IgD-negative memory B cell (primary cell): ENCODE data around the gene TACO1. TPM values are rescaled to one million over a fixed set of nuclear protein-coding genes. Genes with fewer than 3 reads are reported as not detected.

Experiments used
- H3K27ac Mint-ChIP-seq, 3 donors: one replicate each; pipeline ENCODE4 v1.8.0; 2020 to 2022; ENCODE audit warnings: mild to moderate bottlenecking in 3 of 3, mixed read lengths in 3 of 3, moderate library complexity in 1 of 3
- H3K27me3 Mint-ChIP-seq: one replicate; pipeline ENCODE4 v1.8.0; 2021; ENCODE audit warnings: mixed read lengths
- H3K36me3 Mint-ChIP-seq: one replicate; pipeline ENCODE4 v1.8.0; 2020; ENCODE audit warnings: mild to moderate bottlenecking, mixed read lengths
- H3K4me1 Mint-ChIP-seq, 3 donors: one replicate each; pipeline ENCODE4 v1.8.0; 2020 to 2022; ENCODE audit warnings: mixed read lengths in 3 of 3, mild to moderate bottlenecking in 1 of 3
- H3K4me3 Mint-ChIP-seq, 4 donors: one replicate each; pipeline ENCODE4 v1.8.0; 2020 to 2022; ENCODE audit warnings: mild to moderate bottlenecking in 4 of 4, mixed read lengths in 4 of 4, moderate library complexity in 3 of 4
- H3K9me3 Mint-ChIP-seq, 3 donors: one replicate each; pipeline ENCODE4 v1.8.0; 2020 to 2021; ENCODE audit warnings: mixed read lengths in 3 of 3, mild to moderate bottlenecking in 1 of 3
- polyA plus RNA-seq: library from polyadenylated mRNA; unstranded; fragments of 300-500 nt; fragmentation: Illumina TruSeq; gene quantifications from one replicate; pipeline ENCODE4 v1.2.3, GENCODE V29; 2021

TACO1 gene
- polyA plus RNA-seq, 1 donor from 2014 or later: 19.5 TPM

- Mint-ChIP-seq H3K4me1 (peaks cover 12 to 15% (median 15%) of the 10 kb centered on the region in 3 donors), H3K27ac (peak overlapping the region in 1 of 3 donors; percentile 4), H3K9me3 (no peaks in the 10 kb centered on the region)
These were observed 39.3 kb downstream of the TACO1 start for GRCh38 chr17:63640038-63640437.

GRCh38 chr17:63641692-63642448 lies 41.2 kb downstream of the TACO1 start:
- Mint-ChIP-seq H3K4me3 (peak overlapping the region in 1 of 4 donors; percentile 33), H3K36me3 (peaks cover 3% of the 10 kb centered on the region), H3K4me1 (peaks cover 26 to 31% (median 30%) of the 10 kb centered on the region in 3 donors), H3K9me3 (no peaks in the 10 kb centered on the region), H3K27me3 (no peaks in the 10 kb centered on the region), H3K27ac (peak overlapping the region in 1 of 3 donors; percentile 19)

More at GRCh38 chr17:63640038-63640437, 39.3 kb downstream of the TACO1 start:
- Mint-ChIP-seq H3K36me3 (peaks cover 2% of the 10 kb centered on the region), H3K27me3 (no peaks in the 10 kb centered on the region), H3K4me3 (no peak overlapping the region)

GRCh38 chr17:63644846-63645245 lies 44.2 kb downstream of the TACO1 start:
- H3K27ac Mint-ChIP-seq: peak overlapping the region in 2 of 3 donors; percentile 74 to 80
- peak overlapping the region in 1 of 4 donors; percentile 47 for H3K4me3 Mint-ChIP-seq
- peaks cover 5% of the 10 kb centered on the region for H3K36me3 Mint-ChIP-seq

GRCh38 chr17:63645775-63646487 lies 45.2 kb downstream of the TACO1 start:
- H3K27ac Mint-ChIP-seq: peak overlapping the region; percentile 57 to 94 (median 74)
- H3K27me3 Mint-ChIP-seq: no peaks in the 10 kb centered on the region
- no peaks in the 10 kb centered on the region for H3K9me3 Mint-ChIP-seq
- peak overlapping the region in 2 of 4 donors; percentile 73 to 79 for H3K4me3 Mint-ChIP-seq
- peaks cover 26 to 38% (median 28%) of the 10 kb centered on the region in 3 donors for H3K4me1 Mint-ChIP-seq
- peaks cover 4% of the 10 kb centered on the region for H3K36me3 Mint-ChIP-seq

More at GRCh38 chr17:63644846-63645245, 44.2 kb downstream of the TACO1 start:
- Mint-ChIP-seq H3K4me1 (peaks cover 26 to 37% (median 28%) of the 10 kb centered on the region in 3 donors), H3K9me3 (no peaks in the 10 kb centered on the region), H3K27me3 (no peaks in the 10 kb centered on the region)

- Mint-ChIP-seq H3K27ac (peak overlapping the region; percentile 57 to 94 (median 74)), H3K27me3 (no peaks in the 10 kb centered on the region), H3K9me3 (no peaks in the 10 kb centered on the region), H3K36me3 (peaks cover 4% of the 10 kb centered on the region), H3K4me3 (peak overlapping the region in 2 of 4 donors; percentile 73 to 79), H3K4me1 (peaks cover 26 to 39% (median 28%) of the 10 kb centered on the region in 3 donors)
These were observed 45.8 kb downstream of the TACO1 start for GRCh38 chr17:63646488-63646806.

DNA sequence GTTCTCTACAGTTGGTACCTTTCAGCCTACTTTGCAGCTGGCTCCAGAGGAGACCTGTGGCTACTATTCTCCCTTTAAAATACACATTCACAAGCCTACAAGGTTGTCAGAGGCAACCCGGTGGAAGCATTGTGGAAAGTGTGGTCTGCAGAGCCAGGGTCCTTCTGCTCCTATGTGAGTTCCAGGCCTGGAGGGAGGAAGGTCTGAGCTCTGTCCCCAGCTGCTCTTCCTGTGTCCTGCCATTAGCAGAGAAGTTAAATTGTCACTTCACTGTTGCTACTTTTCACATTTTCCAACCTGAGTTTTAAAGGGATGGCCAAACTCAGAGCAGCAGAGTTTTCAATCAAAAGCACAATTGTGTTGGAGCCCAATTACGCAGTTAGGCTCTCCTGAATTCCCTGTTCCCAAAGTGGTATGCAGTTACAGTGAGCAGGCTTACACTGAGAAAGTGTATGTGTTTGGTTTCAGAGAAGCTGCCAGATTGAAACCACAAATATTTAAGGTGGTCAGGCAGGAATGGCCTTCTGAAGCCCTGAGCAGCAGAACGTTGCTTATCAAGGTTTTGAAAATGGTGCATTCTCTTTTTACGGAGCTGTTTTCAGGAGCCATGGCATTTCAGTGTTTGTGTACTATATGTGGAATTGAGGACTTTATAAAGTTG lies 46.5 kb downstream of the TACO1 start:
- Mint-ChIP-seq H3K27ac (peak overlapping the region in 1 of 3 donors; percentile 94), H3K36me3 (peaks cover 4% of the 10 kb centered on the region), H3K4me3 (no peak overlapping the region), H3K27me3 (no peaks in the 10 kb centered on the region), H3K4me1 (peaks cover 21 to 37% (median 23%) of the 10 kb centered on the region in 3 donors), H3K9me3 (no peaks in the 10 kb centered on the region)

- no peaks in the 10 kb centered on the region for H3K27me3 Mint-ChIP-seq
- H3K4me1 Mint-ChIP-seq: peaks cover 21 to 37% (median 23%) of the 10 kb centered on the region in 3 donors
- peaks cover 4% of the 10 kb centered on the region for H3K36me3 Mint-ChIP-seq
- H3K4me3 Mint-ChIP-seq: no peak overlapping the region
- H3K9me3 Mint-ChIP-seq: no peaks in the 10 kb centered on the region
- no peak overlapping the region for H3K27ac Mint-ChIP-seq
These were observed 47.2 kb downstream of the TACO1 start for GRCh38 chr17:63647936-63648335.

GRCh38 chr17:63649813-63650212 lies 49.1 kb downstream of the TACO1 start:
- Mint-ChIP-seq H3K4me1 (peaks cover 17 to 31% (median 18%) of the 10 kb centered on the region in 3 donors), H3K9me3 (no peaks in the 10 kb centered on the region), H3K27ac (peak overlapping the region in 1 of 3 donors; percentile 57), H3K36me3 (peaks cover 5% of the 10 kb centered on the region), H3K4me3 (no peak overlapping the region), H3K27me3 (no peaks in the 10 kb centered on the region)

DNA sequence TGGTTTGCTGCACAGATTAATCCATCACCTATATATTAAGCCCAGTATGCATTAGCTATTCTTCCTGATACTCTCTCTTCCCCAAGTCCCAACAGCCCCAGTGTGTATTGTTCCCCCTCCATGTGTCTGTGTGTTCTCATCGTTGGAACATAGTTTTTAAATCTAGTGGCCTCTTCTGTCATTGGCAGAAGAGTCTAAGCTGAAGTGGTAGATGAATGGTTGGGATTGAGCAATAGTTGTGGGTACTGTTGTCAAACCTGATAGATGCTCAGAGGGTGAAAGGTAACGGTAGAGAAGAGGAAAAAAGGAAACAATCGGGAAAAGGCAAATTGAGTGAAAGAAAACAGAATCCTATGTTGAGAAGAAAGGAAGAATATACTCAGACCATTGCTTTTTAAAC lies 51.4 kb downstream of the TACO1 start:
- Mint-ChIP-seq H3K36me3 (peaks cover 4% of the 10 kb centered on the region), H3K27me3 (no peaks in the 10 kb centered on the region), H3K27ac (no peak overlapping the region), H3K4me3 (no peak overlapping the region), H3K9me3 (no peaks in the 10 kb centered on the region), H3K4me1 (peaks cover 0 to 8% (median 4%) of the 10 kb centered on the region in 3 donors)

GRCh38 chr17:63653050-63653449 lies 52.4 kb downstream of the TACO1 start:
- Mint-ChIP-seq H3K9me3 (no peaks in the 10 kb centered on the region), H3K4me1 (peaks cover 0 to 6% (median 4%) of the 10 kb centered on the region in 3 donors), H3K4me3 (no peak overlapping the region), H3K27me3 (no peaks in the 10 kb centered on the region), H3K36me3 (peaks cover 6% of the 10 kb centered on the region), H3K27ac (no peak overlapping the region)

DNA sequence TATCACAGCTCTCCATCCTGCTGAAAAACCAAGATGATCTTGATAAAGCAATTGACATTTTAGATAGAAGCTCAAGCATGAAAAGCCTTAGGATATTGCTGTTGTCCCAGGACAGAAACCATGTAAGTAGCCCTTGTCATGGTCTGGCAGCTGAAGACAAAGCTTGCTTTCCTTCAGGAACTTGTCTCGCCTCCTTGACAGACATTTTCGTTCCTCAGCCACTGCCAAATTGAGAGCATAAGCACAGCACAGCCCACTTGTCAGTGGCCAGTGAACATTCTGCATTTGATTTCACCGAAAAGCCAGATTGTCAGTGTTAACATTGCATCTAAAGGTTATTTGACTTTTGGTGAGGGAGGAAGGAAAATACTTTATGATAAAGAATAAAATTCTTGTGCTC lies 57.1 kb downstream of the TACO1 start:
- H3K4me3 Mint-ChIP-seq: no peak overlapping the region
- peaks cover 0 to 4% (median 0%) of the 10 kb centered on the region in 3 donors for H3K4me1 Mint-ChIP-seq
- no peak overlapping the region for H3K27ac Mint-ChIP-seq
- H3K36me3 Mint-ChIP-seq: peaks cover 9% of the 10 kb centered on the region
- no peaks in the 10 kb centered on the region for H3K9me3 Mint-ChIP-seq
- H3K27me3 Mint-ChIP-seq: no peaks in the 10 kb centered on the region

Other genes starting within 250 kb of the TACO1 start
- gene CYB561, start 154.6 kb upstream of the TACO1 start, polyA plus RNA-seq: 1.5 TPM
- gene ACE, start 123.8 kb upstream of the TACO1 start, polyA plus RNA-seq: 2.0 TPM
- not detected for gene KCNH6, start 77.5 kb upstream of the TACO1 start, polyA plus RNA-seq
- 72.0 TPM for gene DCAF7, start 50.4 kb upstream of the TACO1 start, polyA plus RNA-seq
- 22.5 TPM for gene MAP3K3, start 21.5 kb downstream of the TACO1 start, polyA plus RNA-seq
- gene LIMD2, start 99.2 kb downstream of the TACO1 start, polyA plus RNA-seq: 845 TPM
- 24.9 TPM for gene STRADA, start 140.9 kb downstream of the TACO1 start, polyA plus RNA-seq
- 36.7 TPM for gene CCDC47, start 172.7 kb downstream of the TACO1 start, polyA plus RNA-seq
- 16.2 TPM for gene DDX42, start 173.3 kb downstream of the TACO1 start, polyA plus RNA-seq
- gene PSMC5, start 226.5 kb downstream of the TACO1 start, polyA plus RNA-seq: 139 TPM
- gene FTSJ3, start 226.8 kb downstream of the TACO1 start, polyA plus RNA-seq: 28.7 TPM
- gene SMARCD2, start 241.8 kb downstream of the TACO1 start, polyA plus RNA-seq: 96.1 TPM